ENCODE data around the gene INPP4A. TPM values are rescaled to one million over a fixed set of nuclear protein-coding genes. Genes with fewer than 3 reads are reported as not detected.

The INPP4A gene
- total RNA-seq, 4 donors from 2014 or later = 30.7 to 58.9 (median 39.4) TPM

- Histone ChIP-seq H3K4me3 (no peak overlapping the region), H3K4me1 (peaks cover 25 to 40% (median 32%) of the 10 kb centered on the region in 4 donors), H3K27ac (replicated peaks in 1 of 4) (no peak overlapping the region), H3K9me3 (no peaks in the 10 kb centered on the region), H3K36me3 (peaks cover 7 to 45% (median 38%) of the 10 kb centered on the region in 4 donors), H3K27me3 (peaks cover 0 to 4% (median 0%) of the 10 kb centered on the region in 4 donors)
- TF ChIP-seq EP300 (IDR thresholded peaks at IDR 0.05) (no peak), CTCF (IDR thresholded peaks at IDR 0.05) (no peak), POLR2AphosphoS5 (IDR thresholded peaks at IDR 0.05) (no peak), POLR2A (IDR thresholded peaks at IDR 0.05; ENCODE audit: low read depth) (no peak)
- DNase-seq (ENCODE audit: extremely low spot score) = no peak
- WGBS = 82% methylated on average over 2 of the region's 2 CpGs
- intact Hi-C loops (cut with DNase I) = loop anchor here (5.0 to 10.0 kb wide), 2 partner anchors 160 to 192 kb away; partner anchors contain the start of gene INPP4A
Measured at GRCh38 chr2:98604547-98604946, 159.9 kb downstream of the INPP4A start.

- H3K9me3 ChIP-seq = no peaks in the 10 kb centered on the region
- TF ChIP-seq EP300 (IDR thresholded peaks at IDR 0.05) = no peak
- no peak for TF ChIP-seq POLR2A (IDR thresholded peaks at IDR 0.05; ENCODE audit: low read depth)
- no peak for TF ChIP-seq CTCF (IDR thresholded peaks at IDR 0.05)
- TF ChIP-seq POLR2AphosphoS5 (IDR thresholded peaks at IDR 0.05) = no peak
- peaks cover 30 to 46% (median 38%) of the 10 kb centered on the region in 4 donors for H3K4me1 ChIP-seq
- 77% methylated on average over 3 of the region's 3 CpGs for WGBS
- peaks cover 0 to 4% (median 0%) of the 10 kb centered on the region in 4 donors for H3K27me3 ChIP-seq
- peaks cover 4 to 39% (median 33%) of the 10 kb centered on the region in 4 donors for H3K36me3 ChIP-seq
- intact Hi-C loops (cut with DNase I) = loop anchor here (10.0 kb wide), 1 partner anchor 160 kb away; the partner anchor contains the start of gene INPP4A
- H3K4me3 ChIP-seq = no peak overlapping the region
- peak; percentile 87 for DNase-seq (ENCODE audit: extremely low spot score)
- no peak overlapping the region for H3K27ac ChIP-seq (replicated peaks in 1 of 4)
Measured at GRCh38 chr2:98605076-98605475, 160.4 kb downstream of the INPP4A start.

GRCh38 chr2:98606431-98606830 lies 161.8 kb downstream of the INPP4A start:
- H3K27me3 ChIP-seq = peaks cover 0 to 4% (median 0%) of the 10 kb centered on the region in 4 donors
- TF ChIP-seq CTCF (IDR thresholded peaks at IDR 0.05) (no peak), EP300 (IDR thresholded peaks at IDR 0.05) (no peak), POLR2AphosphoS5 (IDR thresholded peaks at IDR 0.05) (no peak), POLR2A (IDR thresholded peaks at IDR 0.05; ENCODE audit: low read depth) (no peak)
- H3K36me3 ChIP-seq = peaks cover 6 to 38% (median 27%) of the 10 kb centered on the region in 4 donors
- H3K4me1 ChIP-seq = peaks cover 44 to 59% (median 51%) of the 10 kb centered on the region in 4 donors
- intact Hi-C loops (cut with DNase I) = loop anchor here (10.0 kb wide), 1 partner anchor 162 kb away; the partner anchor contains the start of gene INPP4A
- DNase-seq (ENCODE audit: extremely low spot score) = no peak
- no peak overlapping the region for H3K4me3 ChIP-seq
- no peak overlapping the region for H3K27ac ChIP-seq (replicated peaks in 1 of 4)
- 79% methylated on average over 7 of the region's 7 CpGs for WGBS
- H3K9me3 ChIP-seq = no peaks in the 10 kb centered on the region

GRCh38 chr2:98607104-98607503 lies 162.4 kb downstream of the INPP4A start:
- Histone ChIP-seq H3K9me3 (no peaks in the 10 kb centered on the region), H3K27me3 (peaks cover 0 to 4% (median 0%) of the 10 kb centered on the region in 4 donors), H3K36me3 (peaks cover 5 to 38% (median 26%) of the 10 kb centered on the region in 4 donors), H3K27ac (replicated peaks in 1 of 4) (peak overlapping the region in 2 of 4 donors; percentile 96 to 98), H3K4me3 (peak overlapping the region; percentile 72 to 98 (median 94)), H3K4me1 (peaks cover 47 to 65% (median 57%) of the 10 kb centered on the region in 4 donors)
- TF ChIP-seq EP300 (IDR thresholded peaks at IDR 0.05) (no peak), POLR2AphosphoS5 (IDR thresholded peaks at IDR 0.05) (no peak), POLR2A (IDR thresholded peaks at IDR 0.05; ENCODE audit: low read depth) (no peak), CTCF (IDR thresholded peaks at IDR 0.05) (no peak)
- DNase-seq (ENCODE audit: extremely low spot score) = no peak
- intact Hi-C loops (cut with DNase I) = loop anchor here (10.0 kb wide), 1 partner anchor 162 kb away; the partner anchor contains the start of gene INPP4A
- 56% methylated on average over 6 of the region's 6 CpGs for WGBS
